Measurements from ENCODE around the gene ZFAND3.

DNA sequence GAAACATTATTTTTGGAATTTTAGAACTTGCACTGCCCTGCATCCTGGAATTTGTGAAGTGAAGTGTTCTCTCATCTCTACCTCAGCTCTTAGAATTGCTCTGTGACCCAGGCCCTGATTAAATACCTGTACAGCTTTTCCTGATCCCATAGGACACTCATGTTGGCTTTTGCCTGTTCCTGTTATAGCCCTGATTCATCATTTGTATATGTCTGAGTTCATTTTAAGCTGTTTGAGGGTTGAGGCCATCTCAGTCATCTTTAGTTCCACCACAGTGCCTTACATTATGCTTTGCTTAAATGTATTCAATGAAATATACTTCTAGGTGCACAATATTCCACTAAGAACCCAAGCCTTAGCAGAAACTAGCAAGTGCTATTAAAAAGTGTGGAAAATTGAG, 26.4 kb downstream of the ZFAND3 start:
- TF ChIP-seq, protein P1, sequence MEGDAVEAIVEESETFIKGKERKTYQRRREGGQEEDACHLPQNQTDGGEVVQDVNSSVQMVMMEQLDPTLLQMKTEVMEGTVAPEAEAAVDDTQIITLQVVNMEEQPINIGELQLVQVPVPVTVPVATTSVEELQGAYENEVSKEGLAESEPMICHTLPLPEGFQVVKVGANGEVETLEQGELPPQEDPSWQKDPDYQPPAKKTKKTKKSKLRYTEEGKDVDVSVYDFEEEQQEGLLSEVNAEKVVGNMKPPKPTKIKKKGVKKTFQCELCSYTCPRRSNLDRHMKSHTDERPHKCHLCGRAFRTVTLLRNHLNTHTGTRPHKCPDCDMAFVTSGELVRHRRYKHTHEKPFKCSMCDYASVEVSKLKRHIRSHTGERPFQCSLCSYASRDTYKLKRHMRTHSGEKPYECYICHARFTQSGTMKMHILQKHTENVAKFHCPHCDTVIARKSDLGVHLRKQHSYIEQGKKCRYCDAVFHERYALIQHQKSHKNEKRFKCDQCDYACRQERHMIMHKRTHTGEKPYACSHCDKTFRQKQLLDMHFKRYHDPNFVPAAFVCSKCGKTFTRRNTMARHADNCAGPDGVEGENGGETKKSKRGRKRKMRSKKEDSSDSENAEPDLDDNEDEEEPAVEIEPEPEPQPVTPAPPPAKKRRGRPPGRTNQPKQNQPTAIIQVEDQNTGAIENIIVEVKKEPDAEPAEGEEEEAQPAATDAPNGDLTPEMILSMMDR (IDR thresholded peaks at IDR 0.05), result no peak
- no peak for TF ChIP-seq EZH2 (IDR thresholded peaks at IDR 0.05; ENCODE audit: borderline replicate concordance, insufficient read depth, low read depth, low read length, poor library complexity, severe bottlenecking)
